ENCODE measurements around the gene SOST.
A peak's percentile ranks its signal among the peaks of the same experiment; 100 is the strongest.

Gene SOST

GRCh38 chr17:43760254-43760852 lies 1.8 kb upstream of the SOST start:
- no peak overlapping the region for H2AFZ ChIP-seq (ENCODE audit: low read depth, low read length, severe bottlenecking)
- no peaks in the 10 kb centered on the region for H3F3A ChIP-seq (ENCODE audit: insufficient read depth)
- no peaks in the 10 kb centered on the region for H3K79me2 ChIP-seq (ENCODE audit: insufficient read depth, low read length)
- H3K9me3 ChIP-seq (ENCODE audit: insufficient read depth, low read length), result no peaks in the 10 kb centered on the region
- TF ChIP-seq EZH2phosphoT487 (conservative IDR thresholded peaks at IDR 0.05; ENCODE audit: low read length), result no peak
- peak; percentile 97 for TF ChIP-seq CTCF (IDR thresholded peaks at IDR 0.05; ENCODE audit: insufficient read depth, low read length, poor library complexity, severe bottlenecking)
- no peak overlapping the region for H3K27ac ChIP-seq (ENCODE audit: low read depth, low read length)
- H4K20me1 ChIP-seq (ENCODE audit: low read depth, low read length), result no peaks in the 10 kb centered on the region
- no peaks in the 10 kb centered on the region for H3K9me2 ChIP-seq (replicated peaks; ENCODE audit: insufficient read depth, low read length)
- H3K4me3 ChIP-seq (ENCODE audit: insufficient read depth, low read length, poor library complexity, severe bottlenecking), result no peak overlapping the region
- no peak overlapping the region for H3K4me2 ChIP-seq (ENCODE audit: low read depth, low read length, poor library complexity, severe bottlenecking)
- H3K27me3 ChIP-seq (ENCODE audit: low read length), result no peaks in the 10 kb centered on the region
- no peaks in the 10 kb centered on the region for H3K36me3 ChIP-seq (ENCODE audit: low read length)
- no peak overlapping the region for H3K9ac ChIP-seq (ENCODE audit: low read length)

GRCh38 chr17:43759836-43760235 lies 1.2 kb upstream of the SOST start:
- H2AFZ ChIP-seq (ENCODE audit: low read depth, low read length, severe bottlenecking), result no peak overlapping the region
- H3K27me3 ChIP-seq (ENCODE audit: low read length), result no peaks in the 10 kb centered on the region
- H3K27ac ChIP-seq (ENCODE audit: low read depth, low read length), result no peak overlapping the region
- H3K9me3 ChIP-seq (ENCODE audit: insufficient read depth, low read length), result no peaks in the 10 kb centered on the region
- no peak overlapping the region for H3K9ac ChIP-seq (ENCODE audit: low read length)
- H3K4me3 ChIP-seq (ENCODE audit: insufficient read depth, low read length, poor library complexity, severe bottlenecking), result no peak overlapping the region
- H3F3A ChIP-seq (ENCODE audit: insufficient read depth), result no peaks in the 10 kb centered on the region
- no peaks in the 10 kb centered on the region for H3K9me2 ChIP-seq (replicated peaks; ENCODE audit: insufficient read depth, low read length)
- TF ChIP-seq EZH2phosphoT487 (conservative IDR thresholded peaks at IDR 0.05; ENCODE audit: low read length) (no peak), CTCF (IDR thresholded peaks at IDR 0.05; ENCODE audit: insufficient read depth, low read length, poor library complexity, severe bottlenecking) (no peak)
- H4K20me1 ChIP-seq (ENCODE audit: low read depth, low read length), result no peaks in the 10 kb centered on the region
- no peak overlapping the region for H3K4me2 ChIP-seq (ENCODE audit: low read depth, low read length, poor library complexity, severe bottlenecking)
- H3K79me2 ChIP-seq (ENCODE audit: insufficient read depth, low read length), result no peaks in the 10 kb centered on the region
- H3K36me3 ChIP-seq (ENCODE audit: low read length), result no peaks in the 10 kb centered on the region

- Histone ChIP-seq H4K20me1 (ENCODE audit: low read depth, low read length) (no peaks in the 10 kb centered on the region), H3F3A (ENCODE audit: insufficient read depth) (no peaks in the 10 kb centered on the region), H3K36me3 (ENCODE audit: low read length) (no peaks in the 10 kb centered on the region), H3K9me2 (replicated peaks; ENCODE audit: insufficient read depth, low read length) (no peaks in the 10 kb centered on the region), H3K27ac (ENCODE audit: low read depth, low read length) (no peak overlapping the region), H3K9ac (ENCODE audit: low read length) (no peak overlapping the region), H3K79me2 (ENCODE audit: insufficient read depth, low read length) (no peaks in the 10 kb centered on the region), H2AFZ (ENCODE audit: low read depth, low read length, severe bottlenecking) (no peak overlapping the region), H3K27me3 (ENCODE audit: low read length) (no peaks in the 10 kb centered on the region), H3K9me3 (ENCODE audit: insufficient read depth, low read length) (no peaks in the 10 kb centered on the region), H3K4me2 (ENCODE audit: low read depth, low read length, poor library complexity, severe bottlenecking) (no peak overlapping the region), H3K4me3 (ENCODE audit: insufficient read depth, low read length, poor library complexity, severe bottlenecking) (no peak overlapping the region)
- no peak for TF ChIP-seq EZH2phosphoT487 (conservative IDR thresholded peaks at IDR 0.05; ENCODE audit: low read length)
- no peak for TF ChIP-seq CTCF (IDR thresholded peaks at IDR 0.05; ENCODE audit: insufficient read depth, low read length, poor library complexity, severe bottlenecking)
Measured at GRCh38 chr17:43758086-43758485, 505 bp downstream of the SOST start.
